ENCODE data around the gene POLR2M. TPM values are rescaled to one million over a fixed set of nuclear protein-coding genes. Genes with fewer than 3 reads are reported as not detected.

The POLR2M gene
- total RNA-seq, 1 experiment from 2014 or later = 110 TPM

Other genes starting within 250 kb of the POLR2M start
- gene MYZAP, start 114.8 kb upstream of the POLR2M start, total RNA-seq (2014; rRNA removed; shearing (Covaris generic)) = 0.35 and 0.81 TPM in 2 replicates

Data from H7 (cell line).